GM18909 (cell line): ENCODE data around the gene LIPT2.
"Not testable (repeated sequence)": the region's sequence is repeated elsewhere in the genome, so short reads cannot be mapped to it uniquely, and the experiment has no call there.

Experiments used
- ATAC-seq: cut with Tn5 transposase; IDR thresholded peaks from one replicate; pipeline ENCODE4 v1.9.1; 2021; ENCODE audit warnings: mild to moderate bottlenecking; ENCODE audit not compliant: unreplicated experiment, poor library complexity

Gene LIPT2

DNA sequence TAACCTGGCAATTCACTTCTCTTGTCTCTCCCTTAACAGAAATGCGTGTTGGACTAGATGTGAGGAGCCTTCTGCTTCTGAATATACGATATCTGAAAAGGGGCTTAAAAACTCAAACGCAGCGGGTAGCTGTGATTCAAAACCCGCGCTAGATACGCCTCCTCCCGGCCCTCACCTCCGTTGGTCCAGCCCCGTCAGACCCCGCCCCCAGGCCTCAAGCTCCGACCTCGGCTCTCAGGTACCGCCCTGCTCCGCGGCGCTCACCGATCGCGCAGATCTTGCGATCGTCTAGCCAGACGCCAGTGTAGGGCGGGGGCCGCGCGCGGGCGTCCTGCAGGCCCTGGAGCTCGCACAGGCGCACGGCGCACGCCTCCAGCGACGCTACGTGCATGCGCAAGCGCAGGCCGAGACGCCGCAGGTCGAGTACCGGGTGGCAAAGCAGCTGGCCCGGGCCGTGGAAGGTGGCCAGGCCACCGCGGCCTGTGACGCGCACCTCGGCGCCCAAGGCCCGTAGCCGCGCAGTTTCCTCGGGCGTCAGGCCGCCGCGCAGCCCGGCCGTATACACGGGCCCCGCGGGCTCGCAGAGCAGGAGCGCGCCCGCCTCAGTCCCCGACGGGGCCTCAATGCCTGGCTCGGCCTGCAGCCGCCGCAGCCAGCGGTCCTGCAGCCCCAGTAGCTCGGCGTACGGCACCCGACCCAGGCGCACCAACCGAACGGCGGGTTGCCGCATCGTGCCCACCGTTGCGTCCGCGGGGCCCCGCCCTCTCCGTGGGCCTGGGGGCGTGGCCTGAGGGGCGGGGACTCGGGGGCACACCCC is at the start of gene LIPT2:
LIPT2 (minus strand) TSS at position 751 of the 817 bp plus-strand sequence; CDS start at position 730, 21 bp downstream.
- ATAC-seq, result peak; percentile 97

DNA sequence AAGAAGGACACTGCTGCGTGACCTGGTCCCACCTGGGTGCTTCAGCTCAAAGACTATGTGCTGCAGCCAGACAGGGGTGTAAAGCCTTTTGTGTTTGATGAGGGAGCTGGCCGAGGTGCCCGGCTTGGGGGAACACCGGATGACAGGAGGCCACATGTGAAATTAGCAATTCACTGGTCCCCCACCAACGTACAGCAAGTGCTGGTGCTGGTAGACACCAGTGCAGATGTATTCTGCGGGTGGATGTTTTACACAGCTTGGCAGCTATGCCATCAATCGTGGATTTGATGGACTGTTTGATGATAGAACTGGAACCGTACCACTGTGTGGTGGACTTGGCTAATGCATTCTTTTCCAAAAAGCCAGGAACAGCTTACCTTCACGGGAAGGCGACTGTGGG is 47.9 kb upstream of the LIPT2 start:
- no peak for ATAC-seq

- no peak for ATAC-seq
Observed at GRCh38 chr11:74540270-74540669, 46.7 kb upstream of the LIPT2 start.

DNA sequence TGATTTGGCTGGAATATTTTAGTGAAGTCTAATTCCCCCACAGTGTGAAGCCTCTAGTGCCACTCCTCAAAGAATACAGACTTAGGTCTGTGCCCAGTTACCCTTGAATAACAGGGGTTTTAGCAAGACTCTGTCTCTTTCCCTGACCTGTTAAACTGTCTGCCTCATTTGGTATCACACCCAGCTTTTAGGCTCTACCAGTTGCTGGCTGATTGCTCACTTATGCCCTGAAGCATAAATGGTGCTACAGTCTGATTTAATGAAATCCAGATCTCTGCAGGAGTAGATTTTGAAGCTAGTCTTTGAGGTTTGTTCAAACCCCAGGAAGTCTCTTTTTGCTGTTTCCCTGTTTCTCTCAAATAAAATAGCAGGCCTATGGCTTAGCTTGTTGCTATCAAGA is 45.2 kb upstream of the LIPT2 start:
- no peak for ATAC-seq

GRCh38 chr11:74535371-74536160 is 42.0 kb upstream of the LIPT2 start:
- no peak for ATAC-seq

DNA sequence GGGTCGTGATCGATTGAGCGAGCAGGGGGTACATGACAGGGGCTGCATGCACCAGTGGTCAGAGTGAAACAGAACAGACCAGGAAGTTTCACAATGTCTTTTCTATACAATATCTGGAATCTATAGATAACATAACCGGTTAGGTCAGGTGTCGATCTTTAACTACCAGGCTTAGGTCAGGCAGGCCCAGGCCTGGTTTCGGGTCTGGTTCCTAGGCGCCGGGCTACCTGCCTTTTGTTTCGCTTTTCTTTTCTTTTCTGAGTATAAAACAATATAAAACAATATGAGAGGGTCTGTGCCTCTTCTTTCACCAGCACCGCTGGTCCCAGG is 41.4 kb upstream of the LIPT2 start:
- not testable (repeated sequence) for ATAC-seq

DNA sequence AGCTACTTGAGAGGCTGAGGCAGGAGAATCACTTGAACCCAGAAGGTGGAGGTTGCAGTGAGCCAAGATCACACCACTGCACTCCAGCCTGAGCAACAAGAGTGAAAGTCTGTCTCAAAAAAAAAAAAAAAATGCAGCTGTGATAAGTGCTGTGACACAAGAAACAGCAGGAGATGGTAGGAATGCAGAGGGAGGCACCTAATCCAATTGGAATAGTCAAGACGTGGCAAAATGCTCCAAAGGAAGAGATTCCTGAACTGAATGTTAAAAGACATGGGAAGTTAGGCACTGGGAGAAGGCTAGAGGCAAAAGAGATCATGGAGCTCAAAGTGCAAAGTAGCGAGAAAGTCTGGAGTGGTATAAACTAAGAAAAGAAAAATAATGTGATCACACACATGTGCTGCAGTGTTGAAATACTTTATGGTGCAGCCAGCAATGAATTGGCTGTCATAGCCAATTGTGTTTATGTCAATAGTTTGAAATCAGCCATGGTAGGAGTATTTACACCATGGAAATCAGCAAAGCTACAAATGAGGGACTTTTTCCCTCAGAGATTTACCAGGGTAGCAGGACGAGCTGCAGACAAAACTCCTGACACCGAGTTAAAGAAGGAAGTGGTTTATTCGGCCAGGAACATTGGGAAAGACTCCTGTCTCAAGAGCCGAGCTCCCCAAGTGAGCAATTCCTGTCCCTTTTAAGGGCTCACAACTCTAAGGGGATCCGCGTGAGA is 40.9 kb upstream of the LIPT2 start:
- ATAC-seq, result no peak

DNA sequence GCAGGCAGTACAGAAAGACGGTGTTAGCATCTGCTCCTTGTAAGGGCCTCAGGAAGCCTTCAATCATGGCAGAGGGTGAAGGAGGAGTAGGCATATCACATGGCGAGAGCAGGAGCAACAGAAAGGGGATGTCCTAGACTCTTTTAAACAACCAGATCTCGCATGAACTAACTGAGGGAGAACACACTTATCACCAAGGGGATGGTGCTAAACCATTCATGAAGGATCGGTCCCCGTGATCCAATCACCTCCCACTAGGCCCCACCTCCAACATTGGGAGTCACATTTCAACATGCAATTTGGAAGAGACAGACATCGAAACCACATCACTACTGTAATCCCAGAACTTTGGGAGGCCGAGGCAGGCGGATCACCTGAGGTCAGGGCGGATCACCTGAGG is 39.9 kb upstream of the LIPT2 start:
- no peak for ATAC-seq

DNA sequence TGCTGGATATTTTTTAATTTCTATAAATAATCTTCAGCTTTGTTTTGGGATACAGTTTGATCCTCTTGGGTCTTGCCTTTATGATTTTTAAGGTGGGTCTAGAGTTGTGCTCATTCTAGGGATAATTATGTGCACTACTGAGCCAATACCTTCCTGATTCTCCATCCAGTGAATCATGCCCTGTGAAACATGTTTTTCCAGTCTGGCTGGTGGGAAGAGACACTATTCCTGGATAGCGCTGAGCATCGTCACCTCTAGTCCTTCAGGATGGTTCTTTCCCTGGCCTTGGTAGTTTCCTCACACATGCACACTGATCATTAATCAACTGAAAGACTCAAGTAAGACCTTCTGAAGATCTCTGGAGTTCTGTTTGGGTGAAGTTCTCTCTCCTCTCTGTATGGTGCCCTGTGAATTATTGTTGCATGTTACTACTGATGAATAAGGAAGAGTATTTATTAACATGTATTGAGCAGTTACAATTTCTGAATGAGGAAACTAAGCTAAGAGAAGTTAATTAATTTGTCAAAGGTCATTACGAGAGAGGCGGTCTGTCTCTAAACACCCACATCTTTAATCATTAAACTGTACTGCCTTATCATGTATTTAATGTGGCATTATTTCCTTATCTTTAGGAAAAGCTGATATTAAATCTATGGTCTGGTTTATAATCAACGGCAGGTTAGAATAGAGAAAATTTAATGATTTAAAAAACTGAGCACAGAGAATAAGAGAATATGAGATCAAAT is 39.1 kb upstream of the LIPT2 start:
- no peak for ATAC-seq

GRCh38 chr11:74524978-74525377 is 31.5 kb upstream of the LIPT2 start:
- no peak for ATAC-seq

DNA sequence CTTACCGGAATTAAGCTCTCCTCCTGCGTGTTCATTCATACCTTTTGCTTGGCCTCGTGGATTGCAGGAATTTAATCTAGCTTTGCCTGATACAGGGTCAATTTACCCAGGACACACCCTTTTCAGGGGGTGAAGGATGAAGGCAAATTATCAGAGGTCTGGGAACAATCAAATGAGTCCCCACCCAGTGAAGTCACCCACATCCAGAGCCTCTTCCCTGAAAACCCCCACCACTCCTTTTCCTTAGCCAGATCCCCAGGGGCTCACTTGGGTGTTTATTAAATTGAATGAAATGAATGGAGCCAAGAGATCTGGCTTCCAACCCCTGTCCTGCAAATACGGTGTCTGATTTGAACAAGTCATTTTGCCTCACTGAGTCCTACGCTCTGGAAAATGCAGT is 31.0 kb upstream of the LIPT2 start:
- no peak for ATAC-seq

DNA sequence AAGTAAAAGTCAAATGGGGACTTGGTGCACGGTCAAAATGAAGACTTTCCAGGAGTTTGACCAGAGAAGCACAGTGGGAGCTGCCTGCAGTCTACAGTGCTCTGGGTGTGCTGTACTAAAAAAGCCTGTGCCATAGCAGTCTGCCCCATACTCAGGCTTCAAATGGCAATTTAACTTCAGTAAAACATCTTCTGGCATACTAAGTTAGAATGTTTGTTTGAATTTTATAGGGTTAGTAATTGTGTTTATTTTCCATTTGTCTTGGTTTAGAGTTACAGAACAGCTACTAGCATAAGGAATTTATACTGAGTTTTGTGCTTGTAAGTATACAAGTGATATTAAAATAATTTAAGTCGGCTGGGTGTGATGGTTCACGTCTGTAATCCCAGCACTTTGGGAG is 29.3 kb upstream of the LIPT2 start:
- no peak for ATAC-seq

DNA sequence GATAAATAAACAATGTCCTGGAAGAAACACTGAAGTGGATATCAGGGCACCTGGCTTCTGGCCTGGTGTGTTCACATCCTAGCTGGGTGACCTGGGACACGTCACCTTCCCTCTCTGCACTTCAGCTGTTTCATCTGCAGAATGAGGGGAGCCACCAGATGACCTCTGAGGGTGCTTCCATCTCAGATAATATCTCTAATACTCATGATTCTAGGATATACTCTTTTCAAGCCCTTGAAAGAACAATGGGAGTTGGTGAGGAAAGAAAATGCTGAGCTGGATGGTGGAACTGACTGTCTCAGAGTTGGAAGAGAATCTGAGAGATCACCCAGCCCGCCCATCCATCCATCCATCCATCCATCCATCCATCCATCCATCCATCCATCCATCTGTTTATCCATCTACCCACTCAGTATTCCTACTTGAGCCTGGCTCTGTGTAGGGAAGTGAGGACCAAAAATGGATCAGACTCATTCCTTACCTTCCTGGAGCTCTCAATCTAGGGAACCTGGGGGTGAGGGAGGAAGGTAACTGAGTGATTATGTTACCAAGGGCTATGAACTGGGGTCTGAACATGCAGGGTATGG is 28.2 kb upstream of the LIPT2 start:
- no peak for ATAC-seq

DNA sequence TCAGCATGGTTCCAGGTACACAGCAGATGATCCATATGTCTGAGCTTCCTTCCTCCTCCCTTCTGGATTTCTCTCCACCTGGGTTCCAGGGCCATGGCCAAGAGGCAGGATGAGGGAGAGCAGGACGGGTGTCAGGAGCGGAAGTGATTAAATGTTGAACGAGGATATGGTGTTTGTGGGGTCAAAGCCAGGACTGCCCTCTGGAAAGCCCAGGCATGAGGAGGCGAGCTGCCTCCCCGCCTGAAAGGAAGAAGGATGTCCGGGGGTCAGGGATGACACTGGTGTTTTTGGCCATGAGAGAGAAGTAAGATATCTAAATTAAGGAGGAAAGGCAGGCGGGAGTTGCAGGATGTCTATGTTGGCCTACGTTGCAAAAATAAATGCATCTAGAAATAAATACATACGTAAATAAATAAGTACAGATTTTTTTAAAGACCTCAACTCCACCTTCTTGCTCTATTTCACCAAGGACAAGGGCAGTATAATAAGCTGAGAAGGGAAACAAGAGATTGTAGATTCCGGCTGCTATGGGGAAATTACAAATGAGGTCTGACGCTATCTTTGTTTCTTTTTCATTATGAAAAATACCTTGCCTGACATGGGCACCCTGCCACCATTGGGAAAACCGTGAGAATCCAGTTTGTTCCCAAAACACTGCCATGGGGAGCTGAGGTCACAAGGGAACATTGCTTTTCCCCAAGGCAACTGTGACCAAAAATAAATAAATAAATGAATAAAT is 27.6 kb upstream of the LIPT2 start:
- ATAC-seq, result no peak

- no peak for ATAC-seq
Observed at GRCh38 chr11:74520316-74520715, 26.8 kb upstream of the LIPT2 start.

DNA sequence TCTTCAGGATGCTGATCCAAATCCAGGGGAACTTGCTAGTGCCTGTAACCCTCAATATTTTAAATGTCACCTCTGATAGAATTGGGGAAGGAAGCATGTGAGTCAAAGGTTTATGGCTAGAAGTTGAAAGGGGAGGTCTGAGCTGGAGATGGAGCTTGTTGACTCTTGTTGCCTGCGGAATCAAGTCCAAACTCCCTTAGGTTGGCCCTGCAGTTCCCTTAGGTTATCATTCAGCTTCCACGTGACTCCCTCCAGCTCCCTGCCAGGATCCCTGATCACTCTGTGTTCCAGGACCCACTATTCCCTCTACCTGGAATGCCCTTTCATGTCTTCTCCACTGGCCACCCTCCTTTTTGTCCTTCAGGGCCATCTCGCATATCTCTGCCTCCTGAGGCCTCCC is 26.2 kb upstream of the LIPT2 start:
- no peak for ATAC-seq

DNA sequence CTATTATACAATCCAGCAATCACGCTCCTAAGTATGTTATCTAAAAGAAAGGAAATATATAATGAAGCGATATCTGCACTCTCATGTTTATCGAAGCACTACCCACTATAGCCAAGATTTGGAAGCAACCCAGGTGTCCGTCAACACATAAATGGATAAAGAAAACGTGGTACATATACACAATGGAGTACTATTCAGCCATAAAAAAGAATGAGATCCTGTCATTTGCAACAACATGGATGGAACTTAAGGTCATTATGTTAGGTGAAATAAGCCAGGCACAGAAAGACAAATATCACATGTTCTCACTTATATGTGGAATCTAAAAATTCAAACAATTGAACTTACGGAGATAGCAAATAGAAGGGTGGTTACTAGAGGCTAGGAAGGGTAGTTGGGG is 24.1 kb upstream of the LIPT2 start:
- not testable (repeated sequence) for ATAC-seq

DNA sequence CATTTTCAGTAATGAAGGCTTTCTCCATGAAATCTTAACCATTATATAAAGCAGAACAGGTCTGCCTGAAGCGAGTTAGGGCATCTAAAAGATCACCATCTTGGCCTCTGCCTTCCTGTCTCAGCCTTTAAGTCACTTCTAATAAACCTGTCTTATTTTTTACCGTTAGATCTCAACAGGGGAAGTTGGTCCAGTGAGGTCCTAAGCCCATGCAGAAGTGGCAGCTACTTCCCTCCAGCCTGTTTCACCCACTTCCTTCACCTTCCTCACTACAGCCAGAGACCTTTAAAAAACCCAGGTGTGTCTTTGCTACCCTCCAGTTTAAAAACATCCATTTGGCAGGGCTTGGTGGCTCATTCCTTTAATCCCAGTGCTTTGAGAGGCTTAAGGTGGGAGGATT is 14.1 kb upstream of the LIPT2 start:
- ATAC-seq, result no peak

DNA sequence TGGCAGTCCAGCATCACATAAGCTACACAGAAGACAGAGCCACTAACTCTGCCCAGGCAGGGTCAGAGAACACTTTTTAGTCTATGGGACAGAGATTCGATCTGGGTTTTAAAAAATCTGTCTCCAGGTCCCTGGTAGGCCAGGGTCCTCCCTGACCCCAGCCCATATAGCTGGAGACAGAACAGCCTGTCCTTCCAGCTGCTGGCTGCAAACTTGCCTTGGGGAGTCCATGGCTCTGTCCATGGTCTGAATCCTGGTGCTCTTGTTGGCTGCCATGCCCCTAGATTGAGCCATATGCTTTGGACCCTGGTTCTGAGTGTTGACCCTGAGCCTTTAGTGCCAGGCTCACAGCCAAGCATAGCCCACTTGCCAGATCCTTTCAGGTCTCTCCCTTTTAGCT is 13.3 kb upstream of the LIPT2 start:
- no peak for ATAC-seq
